K562 (cell line): ENCODE measurements around the gene KIF6. TPM values are rescaled to one million over a fixed set of nuclear protein-coding genes. Genes with fewer than 3 reads are reported as not detected.
"Not testable (repeated sequence)": the region's sequence is repeated elsewhere in the genome, so short reads cannot be mapped to it uniquely, and the experiment has no call there.

Experiments
- ATAC-seq: fragments of 200-7000 bp; cut with Tn5 transposase; 3 replicates; pipeline ENCODE4 v1.9.1; 2020; ENCODE audit warnings: moderate library complexity
- BruUV-seq: library from RNA; stranded (reverse); fragments of 400-500 nt; replicated peaks from 2 replicates; lab custom pipeline; 2021; lab: Mats Ljungman, UMichigan
- CTCF ChIA-PET: fragments of 300-600 bp; formaldehyde crosslinking; extraction: SDS; loops from one replicate; lab custom pipeline; 2021; ENCODE audit warnings: low intra/inter-chr PET ratio; lab: Yijun Ruan, JAX
- POLR2A ChIA-PET: fragments of 300-600, 350-650 bp; sonication (Branson Sonifier 250); formaldehyde crosslinking; extraction: SDS; loops from one replicate; lab custom pipeline; 2021; ENCODE audit warnings: antibody characterized with exemption, inconsistent platforms; lab: Yijun Ruan, JAX
- DNase-seq, 4 experiments: peaks; one replicate each; pipeline versions ENCODE4 v3.0.0 to v3.0.0-alpha.2; 2011 to 2018; ENCODE audit warnings: low spot score in 3 of 4, mixed read lengths in 3 of 4; ENCODE audit errors: extremely low read depth in 1 of 4
- FAIRE-seq: peaks from 2 replicates; lab custom pipeline; 2011; peaks lifted over from hg19 to GRCh38; lab: Jason Lieb, UNC
- H2AFZ ChIP-seq: 2 replicates; pipeline ENCODE4 v1.6.0; 2011; ENCODE audit warnings: low read depth, low read length, control low read depth, inconsistent platforms
- H3K27ac ChIP-seq: fragments of 200-600 bp; 3 replicates; pipeline ENCODE4 v1.8.0; 2011; ENCODE audit warnings: low read depth, mild to moderate bottlenecking, control low read depth, inconsistent platforms, low read length, moderate library complexity, mixed read lengths; ENCODE audit errors: extremely low read depth
- H3K27me3 ChIP-seq, 2 experiments: fragments of 300-600 bp in 1 of 2; 2 replicates in 1 of 2; 3 replicates in 1 of 2; pipeline versions ENCODE4 v1.6.0 to v1.8.0; 2011; ENCODE audit warnings: inconsistent platforms in 2 of 2, low read length in 2 of 2, mild to moderate bottlenecking in 1 of 2, mixed read lengths in 1 of 2, moderate library complexity in 1 of 2; ENCODE audit not compliant: control insufficient read depth in 2 of 2, insufficient read depth in 2 of 2
- H3K36me3 ChIP-seq: fragments of 300-600 bp; 3 replicates; pipeline ENCODE4 v1.8.0; 2011; ENCODE audit warnings: mild to moderate bottlenecking, low read length, inconsistent platforms; ENCODE audit not compliant: control insufficient read depth, insufficient read depth
- H3K4me1 ChIP-seq, 2 experiments: fragments of 200-600 bp in 1 of 2; replicated peaks in 1 of 2; 2 replicates in 1 of 2; 3 replicates in 1 of 2; pipeline versions ENCODE4 v1.5.1 to v1.8.0; 2011; ENCODE audit warnings: inconsistent platforms in 2 of 2, low read length in 2 of 2, mild to moderate bottlenecking in 1 of 2, mixed read lengths in 1 of 2, moderate library complexity in 1 of 2; ENCODE audit not compliant: control insufficient read depth in 2 of 2, insufficient read depth in 2 of 2
- H3K4me2 ChIP-seq: 2 replicates; pipeline ENCODE4 v1.6.1; 2011; ENCODE audit warnings: low read length, control low read depth, inconsistent platforms, mixed read lengths; ENCODE audit not compliant: insufficient read depth
- H3K4me3 ChIP-seq: fragments of 200-600 bp; sonication (generic), shearing (Covaris generic); 2 replicates; pipeline ENCODE4 v1.5.1; 2016; ENCODE audit warnings: control low read depth, inconsistent platforms
- H3K79me2 ChIP-seq: fragments of 200-600 bp; 3 replicates; pipeline ENCODE4 v1.8.0; 2011; ENCODE audit warnings: low read length, inconsistent platforms; ENCODE audit not compliant: control insufficient read depth, insufficient read depth
- H3K9ac ChIP-seq, 2 experiments: 2 replicates each; pipeline versions ENCODE4 v1.6.0 to v1.6.1; 2011; ENCODE audit warnings: low read depth in 2 of 2, low read length in 2 of 2, control low read depth in 1 of 2, inconsistent platforms in 1 of 2, mild to moderate bottlenecking in 1 of 2, mixed read lengths in 1 of 2; ENCODE audit not compliant: insufficient read depth in 1 of 2
- H3K9me1 ChIP-seq: one replicate; pipeline ENCODE4 v1.6.0; 2011; ENCODE audit warnings: inconsistent platforms, mild to moderate bottlenecking, low read length, moderate library complexity; ENCODE audit not compliant: control insufficient read depth, insufficient read depth
- H3K9me3 ChIP-seq: replicated peaks from 2 replicates; pipeline ENCODE4 v1.5.1; 2011; ENCODE audit warnings: low read depth, low read length, inconsistent platforms; ENCODE audit not compliant: control insufficient read depth, insufficient read depth
- H4K20me1 ChIP-seq: replicated peaks from 2 replicates; pipeline ENCODE4 v1.6.1; 2011; ENCODE audit warnings: low read length, inconsistent platforms, mixed read lengths; ENCODE audit not compliant: control insufficient read depth, insufficient read depth
- FIP1L1 ChIP-seq: fragments of 200-400 bp; formaldehyde crosslinking; IDR thresholded peaks from 2 replicates; pipeline ENCODE4 v1.6.1; 2018; ENCODE audit warnings: mild to moderate bottlenecking, low read depth, low read length; ENCODE audit not compliant: poor library complexity, severe bottlenecking
- GTF2A2 ChIP-seq: IDR thresholded peaks from 2 replicates; pipeline ENCODE4 v1.6.1; 2016; ENCODE audit warnings: mild to moderate bottlenecking, missing genetic modification characterization, missing compliant biosample characterization
- ZNF175 ChIP-seq: fragments of 200-800 bp; sonication (Bioruptor generic); IDR thresholded peaks from 2 replicates; pipeline ENCODE4 v1.6.1; 2016; ENCODE audit warnings: low read depth, mild to moderate bottlenecking, missing genetic modification characterization, missing compliant biosample characterization
- ZNF347 ChIP-seq: fragments of 450-650 bp; formaldehyde crosslinking; IDR thresholded peaks from 2 replicates; pipeline ENCODE4 v1.4.0; 2020; ENCODE audit warnings: low read depth, mild to moderate bottlenecking, moderate library complexity
- ZNF668 ChIP-seq: fragments of 250-450 bp; sonication (Bioruptor Pico); IDR thresholded peaks from 2 replicates; pipeline ENCODE4 v1.8.0; 2022; ENCODE audit warnings: mild to moderate bottlenecking, inconsistent platforms
- WGBS: fragments of 100-300 bp; shearing (Covaris generic); methylation state at CpG from one replicate; pipeline ENCODE4 v1.1.6; 2016; ENCODE audit warnings: low coverage, mixed read lengths; ENCODE audit not compliant: insufficient coverage; ENCODE audit errors: missing lambda C conversion rate; 5-methylcytosine and 5-hydroxymethylcytosine counted together
- in situ Hi-C: fragments of 300-500 bp; cut with MboI; formaldehyde crosslinking; loops from 4 replicates; pipeline ENCODE4 v1.15.0; 2018; ENCODE audit warnings: inconsistent platforms, mixed read lengths
- intact Hi-C: fragments of 100-400 bp; cut with micrococcal nuclease; formaldehyde crosslinking; loops from 2 replicates; pipeline ENCODE4 v1.14.2; 2022
- polyA plus RNA-seq, 8 experiments: library from polyadenylated mRNA; depleted of rRNA in 4 of 8; stranded (reverse) in 5 of 8; unstranded in 3 of 8; fragments of >200 nt; fragmentation: Nextera tagmentation in 2 of 8; fragmentation: Illumina TruSeq in 1 of 8; extraction: Ambion mirVana in 2 of 8; extraction: Trizol in 1 of 8; gene quantifications; 2 replicates each; pipeline versions ENCODE4 v1.2.1 to v1.2.3, GENCODE V29; 2011 to 2014; ENCODE audit warnings: inconsistent platforms in 1 of 8, missing spikeins in 1 of 8
- total RNA-seq, 7 experiments: library from RNA; depleted of rRNA in 6 of 7; stranded (reverse); fragments of >200 nt in 6 of 7; fragmentation: Illumina TruSeq in 2 of 7; extraction: Trizol in 2 of 7; gene quantifications; 2 replicates each; pipeline versions ENCODE4 v1.2.1 to v1.2.3, GENCODE V29; 2011 to 2021; ENCODE audit warnings: low replicate concordance in 1 of 7

Gene KIF6
- total and polyA plus RNA-seq, 9 of the 15 experiments (the other 6 are each of a cell fraction or from before 2014, with no cell fraction given) = not detected

GRCh38 chr6:39681674-39682121 lies 43.5 kb downstream of the KIF6 start:
- no peaks in the 10 kb centered on the region for H3K79me2 ChIP-seq
- H3K4me1 ChIP-seq = no peaks in the 10 kb centered on the region
- no peaks in the 10 kb centered on the region for H4K20me1 ChIP-seq
- no peaks in the 10 kb centered on the region for H3K36me3 ChIP-seq
- no peak overlapping the region for H3K27ac ChIP-seq
- no peak overlapping the region for H2AFZ ChIP-seq
- H3K4me3 ChIP-seq = no peak overlapping the region
- BruUV-seq = no TSS peak
- CTCF ChIA-PET = no interaction called here
- intact Hi-C loops = no loop called here
- no peak for DNase-seq
- no peaks in the 10 kb centered on the region for H3K9me3 ChIP-seq
- TF ChIP-seq ZNF668 (CRISPR knock-in tag) (no peak), ZNF175 (no peak), GTF2A2 (tag) (no peak)
- no peak for FAIRE-seq
- in situ Hi-C loops = no loop called here
- H3K9ac ChIP-seq = no peak overlapping the region
- 0% methylated on average over 4 of the region's 4 CpGs for WGBS
- no peaks in the 10 kb centered on the region for H3K9me1 ChIP-seq
- no peak overlapping the region for H3K4me2 ChIP-seq
- POLR2A ChIA-PET = no interaction called here
- no peak for ATAC-seq
- no peaks in the 10 kb centered on the region for H3K27me3 ChIP-seq

GRCh38 chr6:39678914-39679313 lies 46.3 kb downstream of the KIF6 start:
- H3K9me1 ChIP-seq = no peaks in the 10 kb centered on the region
- no peaks in the 10 kb centered on the region for H3K27me3 ChIP-seq
- ATAC-seq (no peak), FAIRE-seq (no peak), DNase-seq (no peak)
- H3K4me3 ChIP-seq = no peak overlapping the region
- H4K20me1 ChIP-seq = no peaks in the 10 kb centered on the region
- in situ Hi-C loops = no loop called here
- CTCF ChIA-PET = no interaction called here
- H3K27ac ChIP-seq = no peak overlapping the region
- H3K79me2 ChIP-seq = no peaks in the 10 kb centered on the region
- no peaks in the 10 kb centered on the region for H3K4me1 ChIP-seq
- no peak overlapping the region for H2AFZ ChIP-seq
- no peaks in the 10 kb centered on the region for H3K9me3 ChIP-seq
- TF ChIP-seq ZNF347 (CRISPR knock-in tag) = no peak
- TF ChIP-seq FIP1L1 = no peak
- H3K36me3 ChIP-seq = no peaks in the 10 kb centered on the region
- no TSS peak for BruUV-seq
- WGBS = 3% methylated on average over 2 of the region's 2 CpGs
- no peak overlapping the region for H3K4me2 ChIP-seq
- intact Hi-C loops = no loop called here
- POLR2A ChIA-PET = no interaction called here
- H3K9ac ChIP-seq = no peak overlapping the region

GRCh38 chr6:39677318-39677717 lies 47.9 kb downstream of the KIF6 start:
- WGBS = 4% methylated on average over 1 of the region's 3 CpGs
- FAIRE-seq, H2AFZ ChIP-seq, H3K79me2 ChIP-seq, BruUV-seq, H3K4me2 ChIP-seq, H4K20me1 ChIP-seq, H3K4me3 ChIP-seq, CTCF ChIA-PET, POLR2A ChIA-PET, H3K27ac ChIP-seq, intact Hi-C loops, H3K9me1 ChIP-seq, H3K36me3 ChIP-seq, H3K4me1 ChIP-seq, H3K9ac ChIP-seq, in situ Hi-C loops, DNase-seq, H3K27me3 ChIP-seq, H3K9me3 ChIP-seq, ATAC-seq: not testable (repeated sequence)
